SW 1271 (cell line): ENCODE measurements around the gene SMAGP.
"Not testable (repeated sequence)": the region's sequence is repeated elsewhere in the genome, so short reads cannot be mapped to it uniquely, and the experiment has no call there.

Experiments
- DNase-seq, 2 experiments: peaks; one replicate each; lab custom pipeline; 2025; lab: John Stamatoyannopoulos, UW

Gene SMAGP

DNA sequence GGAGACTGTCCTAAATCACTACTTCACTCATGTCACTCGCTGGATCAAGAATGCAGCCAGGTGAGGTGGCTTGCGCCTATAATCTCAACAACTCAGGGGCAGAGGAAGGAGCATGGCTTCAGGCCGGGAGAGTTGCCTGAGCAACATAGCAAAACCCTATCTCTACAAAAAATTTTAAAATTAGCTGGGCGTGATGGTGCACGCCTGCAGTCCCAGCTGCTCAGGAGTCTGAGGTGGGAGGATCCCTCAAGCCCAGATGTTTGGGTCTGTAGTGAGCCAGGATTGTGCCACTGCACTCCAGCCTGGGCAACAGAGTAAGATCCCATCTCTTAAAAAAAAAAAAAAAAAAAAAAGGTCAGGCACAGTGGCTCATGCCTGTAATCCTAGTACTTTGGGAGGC is 5.9 kb downstream of the SMAGP start:
- DNase-seq: no peak

DNA sequence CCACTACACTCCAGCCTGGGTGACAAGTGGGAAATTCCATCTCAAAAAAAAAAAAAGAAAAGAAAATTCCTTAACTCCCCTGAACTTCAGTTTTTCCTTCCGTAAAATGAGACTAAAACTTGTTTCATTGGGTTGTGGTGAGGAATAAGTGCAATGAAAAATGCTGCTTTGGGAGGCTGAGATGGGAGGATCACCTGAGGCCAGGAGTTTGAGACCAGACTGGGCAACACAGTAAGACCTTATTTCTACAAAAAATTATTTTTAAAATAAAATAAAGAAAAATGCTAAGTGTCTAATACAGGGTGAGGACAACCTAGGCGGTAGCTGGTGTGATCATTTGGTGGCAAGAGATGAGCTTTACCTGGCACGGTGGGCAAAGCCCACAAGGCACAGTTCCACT is 6.9 kb downstream of the SMAGP start:
- DNase-seq: no peak

DNA sequence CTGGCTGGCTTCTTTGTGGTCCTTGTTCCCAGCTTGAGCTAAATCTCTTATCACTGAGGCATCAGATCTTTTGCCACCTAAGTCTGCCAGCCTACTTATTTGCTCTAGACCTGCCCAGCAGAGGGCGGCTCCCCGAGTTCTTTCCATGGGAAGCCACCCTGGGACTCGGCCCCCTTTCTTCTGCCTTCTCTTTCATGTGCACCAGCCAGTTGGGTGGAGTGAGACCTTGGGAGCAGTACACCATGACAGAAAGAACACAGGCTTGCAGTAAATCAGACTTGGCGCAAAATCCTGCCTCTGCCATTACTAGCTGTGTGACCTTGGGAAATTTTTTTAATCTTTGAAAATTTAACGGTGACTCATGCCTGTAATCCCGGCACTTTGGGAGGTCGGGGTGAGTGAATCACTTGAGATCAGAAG is 7.4 kb downstream of the SMAGP start:
- peak; percentile 39 to 56 for DNase-seq

DNA sequence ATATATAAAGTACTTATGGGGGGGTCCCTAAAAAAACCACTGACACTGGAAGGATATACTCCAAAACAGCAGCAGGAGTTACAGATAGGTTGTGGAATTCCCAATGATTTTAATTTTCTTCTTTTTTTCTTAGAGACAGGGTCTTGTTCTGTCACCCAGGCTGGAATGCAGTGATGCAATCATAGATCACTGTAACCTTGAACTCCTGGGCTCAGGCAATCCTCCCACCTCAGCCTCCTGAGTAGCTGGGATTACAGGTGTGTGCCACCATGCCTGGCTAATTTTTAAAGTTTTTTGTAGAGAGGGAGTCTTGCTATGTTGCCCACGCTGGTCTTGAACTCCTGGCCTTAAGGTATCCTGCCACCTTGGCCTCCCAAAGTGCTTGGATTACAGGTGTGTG is 10.6 kb downstream of the SMAGP start:
- DNase-seq: not testable (repeated sequence)

DNA sequence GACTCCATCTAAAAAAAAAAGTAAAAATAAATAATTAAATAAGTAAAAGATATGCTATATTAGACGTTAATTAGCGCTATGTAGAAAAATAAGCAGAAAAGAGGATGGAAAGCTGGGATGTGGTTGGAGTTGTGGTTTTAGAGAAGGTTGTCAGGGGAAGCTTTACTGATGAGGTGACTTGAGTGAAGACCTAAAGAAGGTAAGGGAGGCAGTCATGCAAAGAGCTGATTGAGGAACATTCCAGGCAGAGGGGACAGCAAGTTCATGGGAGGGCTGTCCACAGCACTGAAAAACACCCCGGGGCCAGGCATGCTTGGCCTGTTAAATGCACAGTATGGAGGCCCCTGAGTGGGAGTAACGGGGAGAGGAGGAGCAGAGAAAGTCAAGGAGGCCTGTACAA is 15.7 kb downstream of the SMAGP start:
- DNase-seq: no peak

DNA sequence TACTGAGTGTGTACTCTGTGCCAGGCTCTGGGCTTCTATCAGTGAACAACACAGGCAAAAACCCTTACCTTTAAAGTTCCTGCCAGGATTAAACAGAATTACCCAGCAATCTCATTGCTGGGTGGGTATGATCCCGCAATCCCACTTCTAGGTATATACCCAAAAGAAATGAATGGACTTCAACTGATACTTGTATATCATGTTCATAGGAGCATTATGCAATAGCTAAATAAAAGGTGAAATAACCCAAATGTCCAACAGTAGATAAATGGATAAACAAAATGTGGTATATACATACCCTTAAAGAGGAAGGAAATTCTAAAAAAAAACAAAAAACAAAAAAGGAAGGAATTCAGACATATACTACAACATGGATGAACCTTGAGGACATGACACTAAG is 16.9 kb downstream of the SMAGP start:
- DNase-seq: no peak

DNA sequence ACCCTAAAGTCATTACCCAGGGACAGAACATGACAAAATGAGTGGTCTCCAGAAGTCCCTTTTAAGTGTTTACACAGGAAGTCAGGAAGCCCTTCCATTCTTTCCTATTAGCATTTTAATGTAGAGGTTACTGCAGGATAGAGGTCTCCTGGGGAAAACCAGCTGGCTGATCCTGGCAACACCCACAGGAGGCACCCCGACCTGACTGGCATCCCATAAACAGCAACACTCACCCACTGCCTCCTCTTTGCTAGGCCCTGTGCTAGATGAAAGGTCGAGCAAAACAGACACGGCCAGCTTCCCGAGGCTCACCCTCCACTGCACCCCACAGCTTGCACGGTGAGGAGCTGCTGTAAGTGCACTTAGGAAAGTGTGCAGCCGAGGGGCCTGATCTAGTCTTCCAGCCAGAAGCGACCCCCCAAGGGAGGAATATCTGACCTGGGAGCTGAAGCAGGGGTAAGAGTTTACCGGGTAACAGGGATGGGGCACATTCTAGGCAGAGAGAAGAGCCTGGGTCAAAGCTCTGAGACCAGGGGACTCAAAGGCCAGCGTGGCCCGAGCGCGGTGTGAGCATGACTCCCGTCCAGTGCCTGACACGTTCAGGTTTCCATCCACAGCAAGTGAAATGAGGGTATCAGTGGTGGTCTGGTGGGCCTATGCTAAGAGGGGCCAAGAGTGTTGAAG is 22.6 kb downstream of the SMAGP start:
- no peak for DNase-seq

DNA sequence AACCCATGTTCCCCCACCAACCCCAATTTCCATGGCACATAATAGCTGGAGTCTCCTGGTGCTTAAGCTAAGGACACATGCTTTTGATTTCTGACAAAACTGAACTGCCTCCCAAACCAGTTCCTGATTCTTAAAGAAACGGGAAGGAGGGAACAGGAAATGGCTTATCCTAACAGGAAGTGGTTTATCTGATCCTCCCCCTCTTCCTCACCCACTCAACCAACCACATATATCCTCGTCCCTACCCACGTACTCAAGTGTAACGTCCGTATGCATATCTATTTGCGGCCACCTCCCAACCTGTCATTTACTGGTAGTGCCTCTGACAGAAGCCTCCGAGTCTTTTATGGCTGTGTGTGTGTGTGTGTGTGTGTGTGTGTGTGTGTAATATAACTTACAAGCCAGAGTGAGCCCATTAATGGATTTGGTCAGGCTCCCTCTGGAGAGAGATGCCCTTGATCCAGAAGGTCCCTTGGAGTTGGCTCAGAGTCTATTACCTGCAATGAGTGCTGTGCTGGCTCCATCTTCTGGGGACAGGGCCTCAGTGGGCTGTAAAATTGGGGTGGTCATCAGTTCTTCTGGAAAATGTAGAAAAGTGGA is 23.9 kb downstream of the SMAGP start:
- no peak for DNase-seq

DNA sequence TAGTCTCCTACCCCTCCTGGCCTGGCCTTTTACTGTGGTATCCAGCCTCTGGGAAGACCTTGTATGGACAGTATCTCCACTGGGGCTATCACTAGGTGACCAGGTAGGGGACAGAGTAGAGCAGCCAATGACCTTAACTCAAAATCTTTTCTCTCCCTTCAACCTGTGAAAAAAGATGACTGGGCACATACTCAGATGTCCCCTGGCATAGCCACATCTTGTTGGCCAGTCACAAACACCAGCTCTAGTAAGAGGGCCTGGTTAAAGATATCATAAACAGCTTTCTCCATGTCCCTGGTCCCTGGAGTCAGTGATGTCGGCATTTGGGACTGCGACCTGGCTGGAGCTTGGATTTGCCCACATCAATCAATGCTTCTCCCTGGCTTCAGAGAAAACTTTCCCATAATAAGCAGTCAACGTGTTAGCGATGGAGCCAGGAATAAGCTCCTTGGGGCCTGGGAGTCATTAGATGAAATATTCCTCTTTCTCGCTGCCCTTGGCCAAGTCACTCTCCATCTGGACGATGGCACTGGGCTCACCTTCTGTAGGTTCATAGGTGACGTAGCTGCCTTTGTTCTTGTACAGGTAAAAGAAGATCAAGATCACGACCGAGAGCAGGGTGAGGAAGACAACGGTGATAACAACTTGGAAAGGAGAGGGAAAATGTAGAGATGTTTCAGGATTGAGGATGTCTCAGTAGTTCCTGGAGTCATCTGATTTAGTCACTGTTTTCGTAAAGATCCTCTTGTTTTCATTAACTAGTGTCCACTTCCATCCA is 24.6 kb downstream of the SMAGP start:
- no peak for DNase-seq

DNA sequence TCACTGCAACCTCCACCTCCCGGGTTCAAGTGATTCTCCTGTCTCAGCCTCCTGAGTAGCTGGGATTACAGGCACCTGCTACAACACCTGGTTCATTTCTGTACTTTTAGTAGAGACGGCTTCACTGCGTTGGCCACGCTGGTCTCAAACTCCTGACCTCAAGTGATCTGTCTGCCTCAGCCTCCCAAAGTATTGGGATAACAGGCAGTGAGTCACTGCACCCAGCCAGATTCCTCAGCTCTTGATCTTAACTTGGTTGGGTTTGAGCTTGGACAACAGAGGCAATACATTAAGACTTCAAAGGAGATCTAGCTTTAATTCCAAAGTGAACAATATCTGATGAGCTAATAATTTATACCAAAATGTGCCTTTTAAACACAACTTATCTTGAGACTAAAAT is 25.9 kb downstream of the SMAGP start:
- no peak for DNase-seq

DNA sequence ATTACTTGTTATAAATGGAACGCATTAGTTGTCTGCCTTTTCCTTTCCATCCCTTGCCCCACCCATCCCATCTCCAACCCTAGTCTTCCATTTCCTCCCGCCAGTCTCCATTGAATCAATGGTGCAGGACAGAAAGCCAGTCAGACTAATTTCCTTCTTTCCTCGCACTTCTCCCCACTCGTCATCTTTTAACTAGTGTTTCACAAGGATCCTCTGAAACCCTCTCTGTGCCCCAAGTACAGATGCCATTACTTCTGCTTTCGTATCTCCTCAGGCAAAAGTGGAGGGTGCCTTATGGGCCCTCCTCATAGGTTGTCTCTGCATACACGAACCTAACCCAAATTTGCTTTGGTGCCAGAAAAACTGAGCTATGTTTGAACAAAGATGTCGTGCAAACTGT is 27.3 kb downstream of the SMAGP start:
- DNase-seq: no peak

DNA sequence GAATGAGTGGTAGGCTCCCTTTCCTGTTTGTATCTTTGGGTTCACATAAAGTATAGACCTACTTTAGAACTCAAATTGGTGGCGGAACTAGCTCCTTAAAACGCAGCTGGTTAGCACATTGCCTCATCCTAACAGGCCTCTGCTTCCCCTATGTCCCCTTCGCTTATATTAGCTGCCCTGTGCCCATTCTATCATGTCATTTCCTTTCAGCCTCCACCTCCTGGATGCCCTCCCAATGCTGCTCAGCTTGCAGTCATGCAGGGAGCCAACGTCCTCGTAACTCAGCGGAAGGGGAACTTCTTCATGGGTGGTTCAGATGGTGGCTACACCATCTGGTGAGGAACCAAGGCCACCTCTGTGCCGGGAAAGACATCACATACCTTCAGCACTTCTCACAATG is 28.1 kb downstream of the SMAGP start:
- no peak for DNase-seq

DNA sequence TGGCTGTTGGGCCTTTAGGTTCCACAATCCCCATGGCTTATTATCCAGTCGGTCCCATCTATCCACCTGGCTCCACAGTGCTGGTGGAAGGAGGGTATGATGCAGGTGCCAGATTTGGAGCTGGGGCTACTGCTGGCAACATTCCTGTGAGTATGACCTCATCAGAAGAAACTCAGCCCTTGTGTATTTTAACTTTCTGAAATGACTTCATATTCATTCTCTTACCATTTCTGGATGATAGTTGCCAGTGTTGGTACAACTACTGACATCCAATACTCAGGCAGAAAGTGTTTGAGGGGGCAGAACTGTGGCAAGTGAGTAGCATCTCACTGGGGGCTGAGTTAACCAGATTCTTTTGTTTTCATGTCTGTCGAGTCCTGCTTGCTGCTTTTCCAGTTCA is 29.2 kb downstream of the SMAGP start:
- DNase-seq: no peak

DNA sequence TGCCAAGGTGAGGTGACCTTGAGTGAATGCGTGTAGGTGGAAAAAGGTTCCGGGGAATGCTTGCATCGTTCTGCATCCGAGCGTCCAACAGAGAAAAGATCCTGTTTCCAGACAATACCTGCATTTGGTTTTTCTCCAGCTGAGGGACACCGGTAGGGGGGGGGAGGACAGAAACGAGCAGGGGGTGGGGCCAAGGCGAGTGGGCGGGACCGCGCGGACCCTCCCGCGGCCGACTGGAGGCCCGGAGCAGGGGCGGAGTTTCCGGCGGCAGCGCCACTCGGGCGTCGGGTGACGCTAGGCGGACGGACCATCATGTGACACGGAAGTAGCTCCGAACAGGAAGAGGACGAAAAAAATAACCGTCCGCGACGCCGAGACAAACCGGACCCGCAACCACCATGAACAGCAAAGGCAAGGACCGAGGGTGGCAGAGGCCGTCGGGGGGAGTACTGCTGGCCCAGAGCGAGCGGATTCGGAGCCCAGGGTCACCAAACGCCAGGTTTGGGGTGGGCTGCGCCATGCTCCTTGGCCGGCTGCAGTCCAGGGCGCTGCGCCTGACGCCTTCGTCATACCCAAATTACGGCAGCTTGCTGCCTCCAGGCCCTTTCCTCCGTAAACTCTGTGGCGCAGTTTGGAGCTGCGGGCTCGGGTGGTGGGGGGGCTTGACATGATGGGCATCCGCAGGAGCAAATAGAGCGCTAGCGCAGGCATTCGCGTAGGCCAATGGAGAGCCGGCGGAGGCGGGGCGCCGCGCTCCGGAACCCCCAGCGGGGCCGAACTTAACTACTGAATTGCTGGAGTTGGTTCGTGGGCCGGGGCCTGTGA is 31.5 kb downstream of the SMAGP start, which contains the start of gene DAZAP2:
DAZAP2 (plus strand) TSS at position 317 of the 825 bp plus-strand sequence; CDS start at position 399, 82 bp downstream.
- DNase-seq: peak; percentile 77 to 90

DNA sequence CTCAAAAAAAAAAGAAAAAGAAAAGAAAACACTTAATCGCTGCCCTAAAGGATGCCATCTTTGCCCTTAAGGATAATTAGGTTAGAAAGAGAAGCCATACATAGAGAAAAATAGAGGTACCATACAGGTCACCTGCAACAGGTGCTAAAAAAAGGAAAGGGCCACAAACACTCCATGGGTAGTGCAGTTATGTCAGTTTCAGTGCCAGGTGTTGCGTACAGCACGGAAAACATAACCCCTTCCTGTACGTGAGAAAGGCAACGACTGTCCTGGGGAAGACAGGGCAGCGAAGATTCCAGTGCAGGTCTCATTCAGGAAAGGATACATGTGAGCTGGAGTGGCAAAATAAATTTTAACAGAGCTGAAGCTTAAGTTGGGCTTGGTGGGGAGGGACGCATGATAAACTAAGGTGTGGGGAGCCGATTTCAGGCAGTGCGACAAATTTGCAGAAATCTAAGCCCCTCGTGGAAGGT is 32.1 kb downstream of the SMAGP start:
- no peak for DNase-seq

DNA sequence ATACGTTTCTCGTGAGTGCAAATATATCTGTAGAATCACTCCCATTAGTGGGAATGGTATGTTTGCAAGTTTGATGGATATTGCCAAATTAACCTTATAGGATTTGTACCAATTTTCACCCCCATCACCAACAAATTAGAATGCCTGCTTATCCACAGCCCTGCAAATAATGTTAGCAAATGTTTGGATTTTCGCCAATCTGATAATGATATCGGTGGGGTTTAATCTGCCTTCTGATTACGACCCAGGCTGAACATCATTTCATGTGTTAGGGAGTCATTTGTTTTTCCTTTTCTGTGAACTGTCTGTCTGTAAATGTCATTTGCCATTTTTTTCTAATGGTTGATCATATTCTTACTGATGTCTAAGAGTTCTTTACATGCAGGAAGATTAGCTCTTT is 35.7 kb downstream of the SMAGP start:
- no peak for DNase-seq

DNA sequence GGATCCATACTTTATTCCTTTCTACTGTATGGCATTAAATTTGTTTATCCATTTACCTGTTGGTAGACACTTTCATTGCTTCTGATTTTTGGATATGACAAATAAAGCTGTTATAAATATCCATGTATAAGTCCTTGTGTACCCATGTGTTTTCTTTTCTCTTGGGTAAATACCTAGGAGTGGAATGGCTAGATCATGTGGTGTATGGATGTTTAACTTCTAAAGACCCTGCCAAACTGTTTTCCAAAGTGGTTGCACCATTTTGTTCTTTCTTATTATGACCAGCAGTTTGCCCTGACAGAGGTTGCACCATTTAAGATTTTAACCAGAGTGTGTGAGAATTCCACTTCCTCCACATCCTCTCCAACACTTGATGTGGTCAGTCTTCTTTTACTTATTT is 37.6 kb downstream of the SMAGP start:
- DNase-seq: no peak

DNA sequence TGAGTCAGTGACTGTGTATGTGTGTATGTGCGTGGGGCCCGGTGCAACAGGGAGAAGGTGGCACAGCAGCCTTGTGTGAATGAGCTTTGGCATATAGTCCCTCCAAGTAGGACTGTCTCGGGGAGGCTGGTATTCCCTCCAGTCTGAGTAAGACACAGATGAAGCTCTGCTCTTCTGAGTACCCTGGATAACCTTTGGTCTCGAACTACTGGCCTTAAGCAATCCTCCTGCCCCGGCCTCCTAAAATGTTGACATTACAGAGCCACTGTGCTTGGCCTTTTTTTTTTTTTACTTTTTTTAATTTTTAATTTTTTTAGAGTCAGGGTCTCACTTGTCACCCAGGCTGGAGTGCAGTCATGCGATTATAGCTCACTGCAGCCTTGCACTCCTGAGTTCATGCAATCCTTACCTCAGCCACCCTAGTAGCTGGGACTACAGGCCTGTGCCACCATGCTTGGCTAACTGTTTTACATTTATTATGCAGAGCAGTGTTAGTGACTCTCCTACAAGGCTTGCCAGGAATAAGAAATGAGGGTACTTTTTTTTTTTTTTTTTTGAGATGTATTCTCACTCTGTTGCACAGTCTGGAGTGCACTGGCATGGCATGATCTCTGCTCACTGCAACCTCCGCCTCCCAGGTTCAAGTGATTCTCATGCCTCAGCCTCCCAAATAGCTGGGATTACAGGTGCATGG is 41.0 kb downstream of the SMAGP start:
- no peak for DNase-seq

DNA sequence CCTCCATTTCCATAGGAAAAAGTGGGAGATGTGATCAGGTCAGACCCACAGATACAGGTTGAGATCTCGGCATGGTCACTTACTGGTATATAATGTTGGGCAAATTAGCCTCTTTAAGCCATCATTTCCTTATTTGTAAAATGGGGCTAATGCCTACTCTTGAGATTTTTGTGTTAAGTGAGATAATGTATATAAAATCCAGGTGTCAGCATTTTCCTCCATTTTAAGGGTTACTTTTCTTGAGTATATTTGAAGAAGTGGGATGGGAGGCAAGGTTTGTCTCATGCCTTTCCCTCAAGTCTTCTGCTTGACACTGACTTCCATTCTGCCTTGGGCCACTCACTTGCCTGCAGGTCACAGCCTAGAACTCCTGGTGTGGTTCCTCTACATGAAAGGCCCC is 42.3 kb downstream of the SMAGP start:
- no peak for DNase-seq

DNA sequence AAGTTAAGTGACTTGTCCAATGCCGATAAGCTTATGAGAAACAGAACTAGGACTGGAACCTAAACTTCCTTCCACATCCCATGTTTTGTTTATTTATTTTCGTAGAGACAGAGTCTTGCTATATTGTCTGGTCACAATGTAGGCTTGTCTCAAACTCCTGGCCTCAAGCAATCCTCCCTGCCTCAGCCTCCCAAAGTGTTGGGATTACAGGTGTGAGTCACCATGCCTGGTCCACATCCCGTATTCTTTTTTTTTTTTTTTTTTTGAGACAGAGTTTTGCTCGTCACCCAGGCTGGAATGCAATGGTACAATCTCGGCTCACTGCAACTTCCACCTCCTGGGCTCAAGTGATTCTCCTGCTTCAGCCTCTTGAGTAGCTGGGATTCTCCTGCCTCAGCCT is 43.1 kb downstream of the SMAGP start:
- not testable (repeated sequence) for DNase-seq

DNA sequence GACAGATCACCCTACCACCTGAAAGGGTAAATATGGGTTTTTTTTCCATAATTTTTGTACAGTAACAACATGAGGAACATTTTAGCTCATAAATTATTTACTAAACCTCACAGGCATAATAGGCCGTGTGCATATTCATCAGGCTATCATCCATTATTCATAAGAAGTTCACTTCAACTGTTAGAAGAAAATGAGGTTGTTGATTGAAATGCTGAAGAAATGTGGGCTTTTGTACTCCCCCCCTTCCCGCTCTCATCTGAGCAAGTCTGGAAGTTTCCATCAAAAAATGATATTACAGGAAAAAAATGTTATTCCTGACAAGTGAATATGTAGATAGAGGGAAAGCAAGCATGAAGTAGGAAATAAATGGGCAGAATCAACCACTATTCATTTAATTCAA is 44.4 kb downstream of the SMAGP start:
- no peak for DNase-seq

DNA sequence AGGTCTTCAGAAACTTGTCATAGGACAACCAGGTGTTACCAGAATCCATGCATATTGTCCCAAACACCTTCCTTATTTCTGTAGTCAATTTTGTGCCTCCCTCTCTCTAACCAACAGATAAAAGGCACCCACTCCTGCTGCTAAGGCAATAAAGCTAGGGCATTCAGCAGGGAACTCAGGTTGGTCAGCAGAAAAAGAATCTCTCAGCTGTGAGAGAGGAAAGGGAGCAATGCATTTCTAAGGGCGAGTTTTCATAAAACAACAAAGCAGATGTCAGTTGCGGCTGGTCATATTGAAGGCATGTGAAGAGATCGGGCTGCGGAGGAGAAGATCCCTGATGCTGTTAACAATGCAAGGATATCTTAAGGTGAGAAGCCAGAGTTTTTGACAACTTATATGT is 45.0 kb downstream of the SMAGP start:
- DNase-seq: no peak
